ENCODE results near the gene NIPAL1. TPM values are rescaled to one million over a fixed set of nuclear protein-coding genes. Genes with fewer than 3 reads are reported as not detected.

NIPAL1 gene
- total RNA-seq, 1 experiment from 2014 or later: 0.84 TPM

GRCh38 chr4:48032721-48033120 lies 16.1 kb downstream of the NIPAL1 start:
- H3K27ac ChIP-seq (ENCODE audit: low read depth, low read length, poor library complexity, severe bottlenecking): no peak overlapping the region
- no peaks in the 10 kb centered on the region for H3K4me1 ChIP-seq (ENCODE audit: insufficient read depth, low read length, poor library complexity, severe bottlenecking)
- no peak for TF ChIP-seq EZH2 (IDR thresholded peaks at IDR 0.05; ENCODE audit: borderline replicate concordance, low read depth, low read length, poor library complexity, severe bottlenecking)
- no peak for TF ChIP-seq CTCF (conservative IDR thresholded peaks at IDR 0.05; ENCODE audit: low read depth, low read length)
- no peaks in the 10 kb centered on the region for H3K27me3 ChIP-seq (replicated peaks; ENCODE audit: insufficient read depth, low read depth, low read length, poor library complexity)
- intact Hi-C loops (cut with micrococcal nuclease; ENCODE audit: unreplicated experiment): loop anchor here (5.0 to 10.0 kb wide), 3 partner anchors 55 to 512 kb away; no protein-coding TSS in a partner anchor
- no peaks in the 10 kb centered on the region for H3K36me3 ChIP-seq (ENCODE audit: insufficient read depth, low read length, poor library complexity, severe bottlenecking)
- ChIA-PET CTCF (no interaction called here), POLR2A (ENCODE audit: low non-redundant PET) (no interaction called here)
- no peaks in the 10 kb centered on the region for H3K9me3 ChIP-seq (ENCODE audit: low read depth, low read length, poor library complexity, severe bottlenecking)
- no peak overlapping the region for H3K4me3 ChIP-seq (ENCODE audit: low read depth, low read length, poor library complexity, severe bottlenecking)
- no peak for DNase-seq (ENCODE audit: low spot score)
- BruUV-seq (replicated peaks): no TSS peak

GRCh38 chr4:48033412-48033811 lies 16.8 kb downstream of the NIPAL1 start:
- TF ChIP-seq EZH2 (IDR thresholded peaks at IDR 0.05; ENCODE audit: borderline replicate concordance, low read depth, low read length, poor library complexity, severe bottlenecking) (no peak), CTCF (conservative IDR thresholded peaks at IDR 0.05; ENCODE audit: low read depth, low read length) (no peak)
- Histone ChIP-seq H3K27me3 (replicated peaks; ENCODE audit: insufficient read depth, low read depth, low read length, poor library complexity) (no peaks in the 10 kb centered on the region), H3K36me3 (ENCODE audit: insufficient read depth, low read length, poor library complexity, severe bottlenecking) (no peaks in the 10 kb centered on the region), H3K4me1 (ENCODE audit: insufficient read depth, low read length, poor library complexity, severe bottlenecking) (no peaks in the 10 kb centered on the region), H3K4me3 (ENCODE audit: low read depth, low read length, poor library complexity, severe bottlenecking) (no peak overlapping the region), H3K27ac (ENCODE audit: low read depth, low read length, poor library complexity, severe bottlenecking) (no peak overlapping the region), H3K9me3 (ENCODE audit: low read depth, low read length, poor library complexity, severe bottlenecking) (no peaks in the 10 kb centered on the region)
- intact Hi-C loops (cut with micrococcal nuclease; ENCODE audit: unreplicated experiment): loop anchor here (5.0 to 10.0 kb wide), 3 partner anchors 54 to 511 kb away; no protein-coding TSS in a partner anchor
- ChIA-PET CTCF (interaction anchor here (0.6 kb wide), 1 partner anchor 745 kb away, joined by 3 read pairs; no protein-coding TSS in a partner anchor), POLR2A (ENCODE audit: low non-redundant PET) (no interaction called here)
- no peak for DNase-seq (ENCODE audit: low spot score)
- BruUV-seq (replicated peaks): no TSS peak

- CTCF ChIA-PET: interaction anchor here (0.6 kb wide), 1 partner anchor 744 kb away, joined by 3 read pairs; no protein-coding TSS in a partner anchor
- Histone ChIP-seq H3K4me1 (ENCODE audit: insufficient read depth, low read length, poor library complexity, severe bottlenecking) (no peaks in the 10 kb centered on the region), H3K4me3 (ENCODE audit: low read depth, low read length, poor library complexity, severe bottlenecking) (no peak overlapping the region), H3K9me3 (ENCODE audit: low read depth, low read length, poor library complexity, severe bottlenecking) (no peaks in the 10 kb centered on the region), H3K36me3 (ENCODE audit: insufficient read depth, low read length, poor library complexity, severe bottlenecking) (no peaks in the 10 kb centered on the region), H3K27ac (ENCODE audit: low read depth, low read length, poor library complexity, severe bottlenecking) (no peak overlapping the region), H3K27me3 (replicated peaks; ENCODE audit: insufficient read depth, low read depth, low read length, poor library complexity) (no peaks in the 10 kb centered on the region)
- intact Hi-C loops (cut with micrococcal nuclease; ENCODE audit: unreplicated experiment): loop anchor here (5.0 to 10.0 kb wide), 3 partner anchors 53 to 511 kb away; no protein-coding TSS in a partner anchor
- BruUV-seq (replicated peaks): no TSS peak
- DNase-seq (ENCODE audit: low spot score): peak; percentile 64
- POLR2A ChIA-PET (ENCODE audit: low non-redundant PET): no interaction called here
- TF ChIP-seq EZH2 (IDR thresholded peaks at IDR 0.05; ENCODE audit: borderline replicate concordance, low read depth, low read length, poor library complexity, severe bottlenecking): no peak
- peak; percentile 69 for TF ChIP-seq CTCF (conservative IDR thresholded peaks at IDR 0.05; ENCODE audit: low read depth, low read length)
These were observed 17.3 kb downstream of the NIPAL1 start for GRCh38 chr4:48033825-48034413.
